ENCODE data around the gene PTPRN2.

The PTPRN2 gene

DNA sequence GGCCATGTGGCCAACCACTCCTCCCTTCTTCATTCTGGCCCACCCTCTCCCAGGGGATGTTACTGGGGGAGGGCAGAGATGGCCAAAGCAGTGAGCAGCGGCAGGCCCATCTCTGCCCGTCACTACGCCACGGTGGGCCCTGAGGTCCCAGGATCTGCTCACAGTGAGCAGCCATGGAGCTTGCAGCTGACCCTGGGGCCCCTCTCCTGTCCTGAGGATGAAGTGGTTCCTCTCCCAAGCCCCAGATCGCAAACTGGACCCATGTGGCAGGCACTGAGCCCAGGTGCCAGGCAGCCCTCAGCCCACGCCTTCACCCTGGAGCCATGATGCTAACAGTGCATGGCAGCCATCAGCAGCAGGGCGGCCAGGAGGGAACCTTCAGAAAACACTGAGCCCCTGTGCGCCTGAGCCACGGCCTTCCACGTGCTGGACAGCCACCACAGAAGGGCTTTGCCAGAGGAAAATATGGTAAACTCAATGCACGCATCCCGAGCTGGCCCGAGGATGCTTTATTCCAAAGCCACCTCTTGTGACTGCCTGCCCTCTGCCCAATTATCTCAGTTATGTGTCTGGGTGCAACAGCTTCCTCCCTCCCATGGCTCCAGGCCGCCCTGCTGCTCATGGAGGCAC is 485.7 kb downstream of the PTPRN2 start:
- DNase-seq: no peak

DNA sequence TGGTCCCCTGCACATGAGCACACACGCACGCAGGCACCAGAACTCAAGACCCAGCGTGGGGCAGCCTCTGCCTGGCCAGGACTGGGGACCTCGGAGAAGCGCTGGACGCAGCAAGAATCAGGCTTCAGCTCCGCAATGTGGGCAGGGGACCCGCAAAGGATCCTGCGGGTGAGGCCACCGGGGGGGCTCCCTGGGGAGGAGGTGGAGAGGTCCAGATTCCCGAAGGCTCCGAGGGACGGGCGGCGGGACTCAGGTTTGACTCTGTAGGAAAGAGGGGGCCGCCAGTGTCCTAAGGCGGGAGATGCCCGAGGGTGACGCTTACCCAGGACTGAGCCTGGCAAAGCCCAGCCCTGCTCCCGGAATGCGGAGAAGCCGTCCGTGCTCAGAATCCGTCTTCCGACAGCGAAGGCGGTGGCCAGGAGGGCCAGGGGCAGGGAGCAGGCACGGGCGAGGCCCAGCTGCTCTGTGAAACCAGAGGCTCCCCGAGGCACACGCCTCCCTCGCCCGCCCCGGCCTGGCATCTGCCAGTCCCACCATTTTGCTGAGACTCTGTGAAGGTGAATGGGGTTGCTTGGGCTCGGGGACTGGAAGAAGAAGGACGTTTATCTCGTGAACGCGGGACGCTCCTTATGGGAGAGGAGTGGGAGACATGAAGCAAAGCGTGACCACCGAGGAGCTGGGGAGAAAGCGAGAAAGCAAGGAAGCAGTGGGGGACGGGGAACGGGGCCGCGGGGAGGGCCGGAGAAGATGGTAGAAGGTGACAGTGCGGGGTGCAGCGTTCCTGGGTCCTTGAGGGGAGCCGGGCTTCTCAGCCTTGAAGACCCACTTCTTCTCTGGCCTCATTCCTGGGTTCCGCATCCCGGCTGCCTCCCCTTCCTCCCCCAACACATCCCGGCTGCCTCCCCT is 489.2 kb downstream of the PTPRN2 start:
- DNase-seq: no peak

DNA sequence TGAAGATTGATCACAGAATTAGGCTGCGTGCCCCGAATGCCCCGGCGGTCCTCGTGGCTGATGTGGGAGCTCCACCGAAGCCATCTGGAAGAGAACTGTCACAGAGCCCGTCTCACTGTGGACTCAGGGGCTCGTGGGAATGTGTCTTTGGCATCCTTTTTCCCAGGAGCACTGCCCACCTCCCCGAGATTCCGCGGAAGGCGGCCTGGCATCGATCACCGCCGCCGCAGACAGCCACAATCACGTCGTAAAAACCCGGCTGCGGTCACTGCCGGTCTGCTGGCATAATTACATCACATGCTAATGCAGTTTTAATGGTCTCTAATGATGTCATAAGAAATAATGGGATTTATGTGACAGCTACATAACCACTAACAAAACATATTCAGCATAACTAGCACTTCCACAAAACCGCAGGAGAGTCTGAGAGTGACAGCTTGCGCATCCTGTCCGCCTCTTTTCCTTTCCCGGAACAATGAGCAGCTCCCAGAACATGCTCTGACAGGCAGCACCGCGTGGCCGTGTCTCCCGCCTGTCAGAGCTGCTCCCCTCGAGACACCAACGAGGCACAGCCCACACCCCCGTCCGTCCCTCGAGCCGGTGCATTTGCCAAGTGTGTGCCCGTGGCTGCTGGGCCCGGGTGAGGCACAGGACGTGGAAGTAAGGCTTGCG is 490.0 kb downstream of the PTPRN2 start:
- no peak for DNase-seq

DNA sequence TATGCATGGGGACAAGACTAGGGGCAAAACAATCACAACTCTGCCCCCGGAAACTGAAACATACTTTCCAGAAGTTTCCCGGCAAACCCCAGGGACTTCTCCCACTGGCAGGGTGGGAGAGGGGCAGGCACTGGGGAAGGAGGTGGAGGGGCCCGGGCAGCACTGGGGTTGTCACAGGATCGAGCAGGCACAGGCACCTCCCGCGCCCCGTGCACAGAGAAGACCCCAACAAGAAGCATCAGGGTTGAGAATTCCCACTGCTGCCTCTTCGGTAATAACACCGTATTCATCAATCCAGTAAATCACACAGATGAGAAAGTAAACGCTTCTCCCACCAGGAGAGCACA is 490.5 kb downstream of the PTPRN2 start:
- no peak for DNase-seq

DNA sequence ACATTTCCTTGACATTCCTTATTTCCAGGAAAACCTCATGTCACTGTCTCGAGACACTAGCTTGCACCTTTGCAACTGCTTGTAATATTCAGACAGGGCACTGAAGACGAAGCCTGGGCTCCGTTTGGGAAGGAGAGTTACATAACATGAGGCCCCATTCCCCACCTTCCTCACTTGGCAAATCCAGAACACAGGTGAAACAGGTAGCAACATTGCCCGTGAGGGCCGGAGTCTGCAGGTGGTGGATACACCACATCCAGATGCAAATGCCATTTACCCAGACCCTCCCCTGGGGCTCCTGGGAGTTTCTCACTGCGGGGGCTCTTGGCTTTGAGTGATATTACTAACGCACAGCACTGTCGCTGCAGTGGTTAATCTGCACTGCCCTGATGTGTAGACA is 491.0 kb downstream of the PTPRN2 start:
- DNase-seq: no peak

DNA sequence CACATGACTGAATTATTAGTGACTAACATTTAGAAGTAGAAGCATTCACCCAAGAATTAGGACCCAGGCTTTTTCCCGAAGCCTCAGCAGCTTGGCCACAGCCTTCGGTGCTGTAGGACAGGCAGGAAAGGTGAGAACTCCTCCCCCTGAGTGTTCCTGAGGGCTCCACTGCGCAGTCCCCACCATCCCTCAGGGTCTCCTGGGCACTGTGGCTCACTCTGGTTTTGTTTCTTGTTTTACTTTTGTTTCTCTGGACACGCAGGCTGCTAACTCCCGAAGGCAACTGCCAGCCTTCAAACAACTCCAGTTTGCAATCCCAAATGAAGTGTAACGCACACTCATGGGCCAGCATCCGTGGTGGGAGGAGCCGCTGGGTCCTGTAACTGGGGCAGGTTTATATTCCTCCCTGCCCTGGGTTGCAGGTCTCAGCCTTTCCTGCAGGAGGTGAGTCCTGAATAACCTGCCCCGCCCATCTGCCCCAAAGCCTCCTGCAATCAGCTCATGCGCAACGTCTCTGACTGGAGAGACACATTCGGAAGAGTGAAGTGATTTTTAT is 492.9 kb downstream of the PTPRN2 start:
- DNase-seq: no peak

DNA sequence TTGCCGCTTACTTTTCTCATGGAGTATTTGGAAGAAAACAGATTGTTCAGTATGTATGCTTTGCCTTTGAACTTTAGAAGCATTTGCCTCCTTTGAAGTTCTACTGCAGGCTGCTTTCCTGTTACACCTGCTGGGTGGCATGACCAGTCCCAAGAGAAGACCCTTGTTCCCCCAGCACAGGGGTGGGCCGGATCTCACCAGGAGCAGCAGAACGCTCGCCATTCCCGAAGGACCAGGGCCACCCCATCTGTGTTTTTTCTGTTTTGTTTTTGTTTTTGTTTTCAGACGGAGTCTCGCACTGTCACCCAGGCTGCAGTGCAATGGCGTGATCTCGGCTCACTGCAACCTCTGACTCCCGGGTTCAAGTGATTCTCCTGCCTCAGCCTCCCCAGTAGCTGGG is 493.6 kb downstream of the PTPRN2 start:
- DNase-seq: no peak

DNA sequence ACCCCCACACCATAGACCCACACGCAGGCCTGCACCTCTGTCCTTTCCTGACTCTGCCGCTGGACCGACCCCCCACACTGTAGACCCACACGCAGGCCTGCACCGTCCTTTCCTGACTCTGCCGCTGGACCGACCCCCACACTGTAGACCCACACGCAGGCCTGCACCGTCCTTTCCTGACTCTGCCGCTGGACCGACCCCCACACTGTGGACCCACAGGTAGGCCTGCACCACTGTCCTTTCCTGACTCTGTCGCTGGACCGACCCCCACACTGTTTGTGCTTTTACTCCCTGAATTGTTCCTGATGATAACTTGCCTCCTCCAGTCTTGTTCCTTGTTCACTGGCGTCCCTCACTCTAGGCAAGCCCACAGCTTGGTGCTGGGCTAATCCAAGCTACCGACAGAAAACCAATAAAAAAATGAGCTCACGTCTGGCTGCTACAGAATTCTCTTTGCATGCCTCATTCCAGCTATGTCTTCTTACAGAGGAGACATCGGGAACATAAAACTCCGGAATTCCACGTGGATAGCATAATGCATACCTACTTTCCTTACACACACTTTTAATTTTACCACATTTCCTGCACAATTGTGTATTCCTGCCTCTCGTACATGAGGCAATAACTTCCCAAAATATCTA is 494.3 kb downstream of the PTPRN2 start:
- no peak for DNase-seq

DNA sequence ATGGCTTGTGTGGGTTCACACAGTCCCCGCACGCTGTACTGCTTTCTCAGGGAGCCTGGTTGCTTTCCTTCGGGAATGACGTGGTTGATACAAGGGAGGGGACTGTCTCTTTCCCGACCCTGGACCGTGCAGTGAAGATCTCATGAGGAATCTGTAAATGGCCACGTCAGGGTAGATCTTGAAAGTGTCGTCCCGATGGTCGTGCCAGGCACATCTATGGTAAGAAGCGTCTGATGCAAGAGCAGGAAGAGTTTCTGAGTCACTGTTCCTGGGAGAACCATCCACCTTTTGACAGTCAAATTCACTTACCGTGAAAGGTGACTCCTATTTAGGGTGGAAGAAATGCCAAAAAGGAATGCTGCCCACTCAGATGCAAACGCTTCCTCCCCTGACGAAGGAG is 500.4 kb downstream of the PTPRN2 start:
- DNase-seq: no peak

DNA sequence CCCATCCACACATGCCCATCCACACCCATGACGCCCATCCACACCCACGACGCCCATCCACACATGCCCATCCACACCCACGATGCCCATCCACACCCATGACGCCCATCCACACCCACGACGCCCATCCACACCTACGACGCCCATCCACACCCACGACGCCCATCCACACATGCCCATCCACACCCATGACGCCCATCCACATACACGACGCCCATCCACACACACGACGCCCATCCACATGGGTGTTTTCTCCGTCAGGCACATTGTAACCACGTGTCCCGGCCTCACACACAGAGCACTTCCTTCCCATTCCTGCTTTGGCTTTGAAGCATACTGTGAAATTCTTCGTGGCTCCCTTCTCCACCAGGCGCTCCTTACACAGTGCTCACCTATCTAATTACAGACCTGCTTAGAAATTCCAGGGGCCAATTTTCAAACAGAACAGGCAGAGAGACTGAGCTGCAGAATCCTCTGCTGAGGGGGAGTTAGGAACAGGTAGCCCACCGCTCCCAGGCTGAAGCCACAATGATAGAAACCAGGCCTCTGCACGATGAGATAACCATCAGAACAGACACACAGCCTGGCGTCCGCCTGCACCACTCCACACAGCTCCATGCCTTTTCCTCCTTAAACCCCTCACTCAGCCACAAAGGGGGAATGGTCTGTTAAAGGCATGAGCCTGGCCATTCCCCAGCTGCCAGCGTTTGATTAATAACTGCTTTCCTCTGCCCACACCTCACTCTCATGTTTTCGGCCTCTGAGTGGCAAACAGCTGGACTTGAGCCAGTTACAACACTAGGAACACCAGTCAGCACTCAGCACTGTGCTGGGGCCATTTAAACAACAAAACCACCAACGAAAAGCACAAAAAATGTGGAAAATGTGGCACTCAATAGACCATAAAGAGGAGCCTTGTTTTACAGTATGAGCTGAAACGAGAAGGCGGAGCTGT is 501.6 kb downstream of the PTPRN2 start:
- DNase-seq: no peak

DNA sequence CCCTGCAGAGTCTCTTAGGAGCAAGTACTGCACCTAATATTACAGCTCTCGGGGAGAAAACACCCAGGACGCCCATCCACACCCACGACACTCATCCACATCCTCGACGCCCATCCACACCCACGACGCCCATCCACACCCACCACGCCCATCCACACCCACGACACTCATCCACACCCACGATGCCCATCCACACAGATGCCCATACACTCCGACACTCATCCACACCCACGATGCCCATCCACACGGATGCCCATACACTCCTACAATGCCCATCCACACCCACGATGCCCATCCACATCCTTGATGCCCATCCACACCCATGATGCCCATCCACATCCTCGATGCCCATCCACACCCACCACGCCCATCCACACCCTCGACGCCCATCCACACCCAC is 503.1 kb downstream of the PTPRN2 start:
- DNase-seq: no peak

DNA sequence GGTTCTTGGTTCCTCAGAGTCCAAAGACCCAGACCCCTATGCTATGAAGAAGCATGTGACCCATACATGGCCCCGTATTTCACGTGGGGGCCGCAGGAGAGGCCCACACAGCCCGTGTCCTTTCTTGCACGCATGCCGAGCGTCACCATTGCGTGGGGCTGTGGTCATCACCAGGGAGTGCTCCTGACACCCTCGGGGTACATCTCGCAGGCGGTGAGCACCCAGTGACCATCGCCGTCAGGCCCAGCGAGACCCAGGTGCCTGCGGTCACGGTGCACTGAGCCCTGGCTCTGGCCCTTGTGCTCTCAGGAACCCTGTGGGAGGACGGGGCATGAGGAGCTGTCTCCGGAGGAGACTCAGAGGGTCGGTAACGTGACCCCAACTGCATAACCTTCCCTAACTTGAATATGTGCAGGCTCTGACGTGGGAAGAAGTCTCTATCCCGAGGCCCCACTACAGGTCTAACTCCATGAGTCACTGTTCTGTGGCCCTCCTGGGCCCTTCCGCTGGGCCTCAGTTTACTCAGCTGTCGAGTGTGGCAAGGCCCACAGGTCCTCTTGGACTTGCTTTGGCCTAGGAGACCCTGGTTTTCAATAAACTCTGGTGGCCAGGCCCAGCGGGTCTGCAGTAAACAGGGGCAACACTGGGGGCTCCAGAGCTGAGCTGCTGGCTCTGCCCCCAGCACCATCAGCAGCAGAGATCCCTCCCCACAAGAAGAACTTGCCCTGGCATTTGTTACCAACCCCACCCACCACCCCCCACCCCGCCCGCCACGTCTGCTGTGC is 503.9 kb downstream of the PTPRN2 start:
- DNase-seq: no peak

DNA sequence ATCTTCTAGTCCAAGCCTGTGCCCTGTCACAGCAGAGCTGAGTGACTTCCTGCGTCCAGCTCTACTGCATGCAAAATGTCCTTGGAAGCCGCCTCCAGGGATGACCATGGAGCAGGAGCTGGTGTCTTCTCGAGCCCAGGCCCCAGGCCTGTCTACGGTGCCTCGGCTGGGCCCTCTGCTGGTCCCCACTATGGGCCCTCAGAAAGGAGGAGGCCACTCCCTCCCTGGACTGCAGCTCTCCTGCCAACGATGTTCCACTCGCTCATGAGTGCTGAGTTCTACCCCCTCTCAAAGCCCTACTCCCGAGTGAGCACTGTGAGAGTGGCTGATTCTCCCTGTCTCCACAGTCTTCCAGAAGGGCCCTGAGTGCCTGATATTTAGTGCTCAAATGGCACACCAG is 504.9 kb downstream of the PTPRN2 start:
- no peak for DNase-seq

DNA sequence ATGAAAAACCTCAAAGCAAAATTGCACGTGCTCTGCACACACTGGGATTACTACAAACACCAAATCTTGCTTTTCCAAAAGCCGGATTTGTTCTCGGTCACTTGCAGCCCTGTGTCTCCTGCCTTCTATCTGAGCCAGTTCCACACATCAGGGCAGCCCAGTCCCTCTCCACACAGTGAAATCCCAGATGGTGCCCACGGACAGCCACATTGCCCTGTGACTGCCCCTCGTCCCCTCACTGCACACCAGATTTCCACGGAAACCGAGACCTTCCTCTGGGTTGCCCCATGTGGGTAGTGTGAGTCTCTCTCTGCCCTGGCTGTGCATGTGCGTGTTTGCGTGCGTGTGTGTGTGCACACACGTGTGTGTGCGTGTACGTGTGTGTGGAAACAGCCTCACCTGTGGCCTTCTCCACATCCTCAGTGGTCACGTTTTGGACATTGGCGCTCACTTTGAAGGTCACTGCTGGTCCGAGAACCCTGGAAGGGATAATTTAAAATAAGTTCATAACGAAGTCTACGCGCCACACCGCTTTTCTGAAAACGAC is 506.7 kb downstream of the PTPRN2 start:
- DNase-seq: no peak

DNA sequence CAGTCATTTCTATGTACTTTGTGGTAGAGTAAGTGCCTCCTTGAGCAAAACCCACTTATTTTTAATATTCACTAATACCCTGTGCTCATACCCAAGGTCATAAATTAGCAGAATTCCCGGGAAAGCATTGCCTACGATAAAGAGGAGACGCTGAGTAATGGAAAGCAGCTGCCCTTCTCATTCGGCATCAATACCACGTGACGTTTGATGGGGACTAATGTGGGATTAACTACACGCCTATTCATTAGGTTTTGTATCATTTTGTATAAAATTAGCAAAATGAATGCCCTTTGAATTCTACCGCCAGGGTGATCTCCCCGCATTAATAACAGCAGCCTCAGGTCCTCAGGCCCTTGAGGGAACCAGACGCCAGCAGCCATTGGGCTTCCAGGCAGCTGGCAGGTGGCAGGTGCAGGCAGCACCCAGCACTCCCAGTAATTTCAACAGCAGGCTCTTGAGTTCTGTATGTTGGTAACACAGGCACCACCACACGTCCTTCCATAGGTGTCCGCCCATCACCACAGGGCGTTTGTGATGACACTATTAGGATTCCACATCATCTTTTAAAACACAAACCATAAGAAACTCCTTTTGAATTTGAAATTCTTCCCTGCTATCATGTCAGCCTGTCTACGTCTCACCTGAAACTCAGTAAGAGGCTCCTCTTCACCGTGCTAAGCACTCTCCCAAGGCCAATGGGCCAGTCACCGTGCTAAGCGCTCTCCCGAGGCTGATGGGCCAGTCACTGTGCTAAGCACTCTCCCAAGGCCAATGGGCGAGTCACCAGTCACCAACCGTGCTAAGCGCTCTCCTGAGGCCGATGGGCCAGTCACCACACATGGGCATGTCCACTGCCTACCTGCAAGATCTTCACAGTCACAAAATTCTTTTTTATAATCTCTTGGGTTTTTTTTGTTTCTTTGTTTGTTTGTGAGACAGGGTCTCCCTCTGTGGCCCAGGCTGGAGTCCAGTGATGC is 509.4 kb downstream of the PTPRN2 start:
- DNase-seq: peak; percentile 36

DNA sequence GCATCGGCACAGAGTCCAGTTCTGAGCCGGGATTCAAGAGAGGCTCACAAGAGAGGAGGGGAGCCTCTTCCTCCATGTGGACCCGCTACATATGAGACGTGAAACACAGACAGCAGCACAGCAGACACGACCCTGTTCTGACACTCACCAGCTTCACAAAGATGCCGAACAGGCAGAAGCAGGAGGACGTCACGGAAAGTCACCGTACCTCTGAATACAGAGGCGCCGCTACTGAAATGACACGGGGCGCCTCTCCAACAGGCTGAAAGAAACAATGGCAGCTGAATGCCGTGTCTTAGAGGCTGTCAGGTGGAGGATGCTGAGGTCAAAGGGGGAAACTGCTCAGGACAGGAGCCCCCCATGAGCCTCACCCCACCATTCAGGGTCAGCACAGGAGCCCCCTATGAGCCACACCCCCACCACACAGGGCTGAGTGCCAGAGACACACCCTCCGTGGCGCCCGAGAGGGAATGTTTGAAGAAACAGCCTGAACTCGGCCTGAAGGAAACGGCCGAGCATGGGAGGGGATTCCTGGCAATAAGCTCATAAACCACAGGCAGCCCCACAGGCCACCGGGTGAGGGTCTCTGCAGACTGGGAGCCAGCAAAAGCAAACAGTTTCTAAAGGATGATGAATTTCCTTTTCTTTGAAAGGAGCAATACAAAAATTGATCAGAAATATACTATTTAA is 510.3 kb downstream of the PTPRN2 start:
- DNase-seq: no peak

DNA sequence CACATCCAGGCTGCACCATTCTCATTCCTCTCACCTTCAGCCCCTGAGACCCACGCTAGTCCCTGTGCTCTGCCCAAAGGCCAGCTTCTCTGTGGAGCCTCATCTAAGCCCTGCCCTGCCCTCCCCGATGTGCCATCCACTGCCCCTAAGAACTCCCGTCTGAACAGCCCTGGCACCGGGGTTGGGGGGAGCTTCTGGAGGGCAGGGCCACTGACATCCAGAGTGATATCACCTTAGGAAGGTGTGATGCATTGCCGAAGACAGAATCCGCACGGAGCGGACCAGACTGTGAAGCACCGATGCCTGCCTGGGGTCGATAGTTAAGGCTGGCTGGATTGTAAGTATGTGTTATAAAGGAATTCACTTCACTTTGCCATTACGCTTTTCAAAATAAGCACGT is 511.0 kb downstream of the PTPRN2 start:
- DNase-seq: no peak

DNA sequence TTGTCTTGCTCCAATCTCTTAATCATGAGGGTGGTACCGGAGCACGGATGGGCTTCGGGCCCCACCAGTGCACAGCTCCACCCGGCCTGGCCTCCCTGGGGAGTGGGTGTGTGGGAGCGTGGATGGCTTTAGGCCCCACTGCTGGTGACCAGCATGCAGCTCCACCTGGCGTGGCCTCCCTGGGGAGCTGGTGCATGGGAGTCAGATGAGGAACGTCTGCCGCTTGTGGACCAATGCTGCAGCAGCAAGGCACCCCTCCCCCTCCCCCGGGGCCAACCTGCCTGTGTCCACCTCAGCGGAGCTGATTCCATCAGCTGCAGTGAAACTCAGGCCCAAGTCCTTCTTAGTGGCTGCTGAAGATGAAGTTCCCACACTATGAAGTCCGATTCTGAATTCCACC is 511.4 kb downstream of the PTPRN2 start:
- no peak for DNase-seq

DNA sequence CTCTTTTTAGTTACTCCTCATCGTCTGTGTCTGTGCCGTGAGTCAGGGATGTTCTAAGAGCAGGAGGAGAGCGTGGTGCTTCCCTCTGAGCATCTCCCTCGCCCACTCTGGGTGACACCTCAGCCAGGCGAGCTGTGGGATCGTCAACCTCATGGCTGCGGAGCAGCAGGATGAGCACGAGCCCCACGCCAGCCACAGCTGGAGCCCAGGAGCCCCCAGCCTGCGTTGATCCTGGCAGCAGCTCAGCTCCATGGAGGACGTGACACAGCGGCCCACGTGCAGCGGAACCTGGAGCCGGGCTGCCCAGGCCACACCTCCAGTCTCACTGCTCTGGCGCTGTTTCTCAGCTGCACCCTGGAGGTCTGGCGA is 512.0 kb downstream of the PTPRN2 start:
- no peak for DNase-seq
